Measurements from ENCODE around the gene APBA2.
"Not testable (repeated sequence)": the region's sequence is repeated elsewhere in the genome, so short reads cannot be mapped to it uniquely, and the experiment has no call there.

The APBA2 gene

DNA sequence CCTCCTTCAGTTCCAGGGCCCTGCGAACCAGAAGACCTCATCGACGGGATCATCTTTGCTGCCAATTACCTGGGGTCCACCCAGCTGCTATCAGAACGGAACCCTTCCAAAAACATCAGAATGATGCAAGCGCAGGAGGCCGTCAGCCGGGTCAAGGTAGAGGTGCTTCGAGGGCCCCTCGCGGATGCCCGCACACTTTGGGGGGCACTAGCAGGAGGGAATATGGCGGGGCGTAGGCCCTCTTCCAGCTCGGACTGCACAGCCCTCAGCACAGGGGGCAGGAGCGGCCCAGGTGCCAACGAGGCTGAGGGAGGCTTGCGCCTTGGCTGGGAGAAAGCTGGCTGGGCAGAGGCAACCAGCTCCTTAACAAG is 207.3 kb downstream of the APBA2 start:
- ATAC-seq = no peak

GRCh38 chr15:29093696-29094343 is 208.0 kb downstream of the APBA2 start:
- ATAC-seq = no peak

DNA sequence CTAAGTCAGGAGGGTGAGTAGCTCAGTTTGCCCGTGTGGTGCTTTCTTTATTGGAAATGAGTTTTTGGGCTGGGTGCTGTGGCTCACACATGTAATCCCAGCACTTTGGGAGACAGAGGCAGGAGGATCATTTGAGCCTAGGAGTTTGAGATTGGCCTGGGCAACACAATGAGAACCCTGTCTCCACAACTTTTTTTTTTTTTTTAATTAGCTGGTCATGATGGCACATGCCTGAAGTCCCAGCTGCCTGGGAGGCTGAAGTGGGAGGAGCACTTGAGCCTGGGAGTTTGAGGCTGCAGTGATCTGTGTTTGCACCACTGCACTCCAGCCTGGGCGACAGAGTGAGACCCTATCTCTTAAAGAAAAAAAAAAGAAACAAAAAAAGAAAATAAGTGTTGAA is 208.9 kb downstream of the APBA2 start:
- no peak for ATAC-seq

DNA sequence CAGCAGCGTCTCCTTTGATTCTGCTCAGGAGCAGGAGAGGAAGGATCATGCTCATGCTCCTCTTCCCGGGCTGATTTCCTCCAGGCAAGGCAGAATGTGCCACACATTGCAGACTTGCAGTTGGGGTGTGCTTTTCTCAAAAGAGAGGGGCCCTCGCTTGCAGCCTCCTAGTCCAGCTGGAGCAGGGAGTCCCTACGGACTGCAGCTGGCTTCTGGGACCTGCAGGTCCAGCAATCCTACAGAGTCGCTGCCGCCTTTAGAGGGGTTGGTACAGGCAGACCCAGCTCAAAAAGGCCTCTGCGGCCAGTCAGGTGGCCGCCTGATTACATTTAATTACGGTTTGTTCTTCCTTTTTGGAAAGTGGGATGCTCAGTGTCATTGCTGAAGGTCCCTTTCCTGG is 210.0 kb downstream of the APBA2 start:
- no peak for ATAC-seq

DNA sequence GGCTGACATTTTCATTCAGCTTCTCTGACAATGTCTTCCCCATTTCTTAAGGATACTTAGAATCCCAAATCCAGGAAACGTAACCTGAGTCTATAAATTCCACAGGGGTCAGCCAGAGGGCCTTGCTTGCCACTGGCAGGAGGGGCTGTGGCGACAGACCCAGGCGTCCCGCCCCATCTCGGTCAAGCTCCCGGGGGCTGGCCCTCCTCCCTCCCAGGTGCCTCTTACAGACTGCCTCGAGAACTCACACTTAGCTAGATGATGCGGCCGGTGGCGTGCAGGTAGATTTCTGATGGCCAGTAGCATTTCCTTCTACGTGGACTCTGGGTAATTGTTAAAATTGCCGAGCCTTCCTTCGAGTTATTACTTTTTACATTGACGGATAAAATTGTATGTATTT is 211.4 kb downstream of the APBA2 start:
- ATAC-seq = no peak

DNA sequence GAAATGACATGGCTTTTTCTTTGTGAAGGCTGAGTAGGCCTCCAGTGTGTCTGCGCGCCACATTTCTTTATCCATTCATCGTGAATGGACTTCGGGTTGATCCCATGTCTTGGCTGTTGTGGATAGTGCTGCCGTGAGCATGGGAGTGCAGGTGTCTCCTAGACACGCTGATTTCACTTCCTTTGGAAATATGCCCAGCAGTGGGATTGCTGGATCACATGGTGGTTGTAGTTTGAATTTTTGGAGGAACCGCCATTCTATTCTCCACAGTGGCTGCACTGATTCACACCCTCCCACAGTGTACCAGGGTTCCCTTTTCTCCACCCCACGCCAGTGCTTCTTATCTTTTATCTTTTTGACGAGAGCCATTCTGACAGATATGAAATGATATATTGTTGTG is 212.2 kb downstream of the APBA2 start:
- no peak for ATAC-seq

DNA sequence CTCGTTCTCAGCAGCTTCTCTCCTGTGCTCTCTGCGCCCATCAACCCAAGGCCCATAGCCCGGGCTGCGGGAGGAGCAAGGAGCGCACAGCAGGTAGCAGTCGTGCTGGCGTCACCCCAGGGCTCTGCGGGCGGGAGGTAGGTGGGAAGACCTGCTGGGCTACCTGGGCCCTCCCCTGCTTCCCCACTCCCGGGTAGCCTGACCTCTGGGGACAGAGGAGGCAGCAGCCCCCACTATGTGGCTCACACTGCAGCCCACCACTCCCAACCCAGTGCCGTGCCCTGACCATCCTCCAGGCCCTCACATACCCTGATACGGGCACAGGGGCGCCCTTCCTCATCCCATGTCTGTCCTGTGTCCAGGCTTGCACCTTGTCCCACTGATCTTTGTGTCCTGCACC is 212.9 kb downstream of the APBA2 start:
- no peak for ATAC-seq

- ATAC-seq = no peak
These were observed 213.5 kb downstream of the APBA2 start for GRCh38 chr15:29099131-29099880.

GRCh38 chr15:29100486-29101000 is 214.8 kb downstream of the APBA2 start:
- ATAC-seq = no peak

- no peak for ATAC-seq
These were observed 215.7 kb downstream of the APBA2 start for GRCh38 chr15:29101491-29101890.

DNA sequence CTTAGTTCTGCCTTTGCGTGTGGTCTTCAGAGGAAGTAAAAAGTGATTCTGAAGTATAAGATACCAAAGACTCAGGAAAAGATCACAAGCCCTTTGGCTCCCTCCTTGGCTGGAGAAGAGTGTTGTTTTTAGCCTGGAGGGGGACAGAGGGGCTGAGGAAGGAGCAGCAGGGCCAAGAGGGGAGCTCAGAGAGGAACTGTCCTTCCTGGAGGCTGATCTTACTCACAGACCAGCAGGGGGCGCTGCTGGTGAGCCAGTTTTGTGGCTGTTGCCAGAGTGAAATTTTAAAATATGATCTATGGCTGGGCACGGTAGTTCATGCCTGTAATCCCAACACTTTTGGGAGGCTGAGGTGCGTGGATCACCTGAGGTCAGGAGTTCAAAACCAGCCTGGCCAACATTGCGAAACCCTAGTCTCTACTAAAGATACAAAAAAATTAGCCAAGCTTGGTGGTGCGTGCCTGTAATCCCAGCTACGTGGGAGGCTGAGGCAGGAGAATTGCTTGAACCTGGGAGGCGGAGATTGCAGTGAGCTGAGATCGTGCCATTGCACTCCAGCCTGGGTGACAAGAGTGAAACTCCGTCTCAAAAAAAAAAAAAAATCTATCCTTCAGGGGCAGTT is 216.5 kb downstream of the APBA2 start:
- ATAC-seq = not testable (repeated sequence)

DNA sequence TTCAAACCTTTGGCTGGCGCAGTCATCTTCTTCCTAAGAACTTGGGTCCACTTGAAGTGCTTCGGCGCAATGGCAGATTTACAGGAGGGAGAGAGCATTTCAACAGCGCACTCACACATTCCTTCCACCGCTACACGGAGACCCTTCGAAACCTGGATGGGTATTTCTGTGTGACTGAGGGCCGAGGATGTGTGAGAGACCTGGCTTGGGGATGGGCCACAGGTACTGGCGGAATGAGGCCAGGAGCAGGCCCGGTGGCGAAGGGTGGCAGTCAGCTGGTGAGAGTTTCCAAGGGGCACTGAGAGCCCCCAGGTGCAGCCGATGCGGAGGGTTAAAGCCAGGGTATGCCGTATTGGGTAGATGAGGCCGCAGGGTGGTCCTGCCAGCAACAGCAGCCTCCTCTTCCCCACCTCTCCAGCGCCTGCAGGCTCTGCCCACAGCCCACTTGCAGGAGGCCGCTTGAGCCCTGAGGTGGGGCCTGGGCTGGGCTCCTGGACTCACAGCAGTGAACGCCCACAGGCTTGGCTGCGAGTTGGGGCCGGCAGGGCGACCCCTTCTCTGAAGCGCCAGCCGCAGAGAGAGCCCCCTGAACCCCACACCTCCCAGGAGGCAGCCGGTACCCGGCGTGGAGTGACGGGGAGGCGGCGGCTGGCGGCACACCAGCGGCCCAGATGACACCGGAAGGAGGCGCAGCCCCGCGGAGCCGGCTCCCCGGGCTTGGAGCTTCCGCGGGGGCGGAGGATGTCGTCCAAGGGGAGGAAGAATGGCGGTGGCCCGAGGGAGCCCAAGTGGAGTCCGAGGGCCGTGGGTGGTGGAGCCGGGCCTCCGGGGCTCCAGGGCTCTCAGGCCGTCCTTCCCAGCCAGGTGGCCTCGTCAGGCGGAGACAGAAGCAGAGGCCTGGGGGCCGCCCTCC is 217.4 kb downstream of the APBA2 start:
- ATAC-seq = peak in 1 of 2 donors; percentile 12

GRCh38 chr15:29103824-29104565 is 218.2 kb downstream of the APBA2 start:
- ATAC-seq = peak; percentile 65 to 66

DNA sequence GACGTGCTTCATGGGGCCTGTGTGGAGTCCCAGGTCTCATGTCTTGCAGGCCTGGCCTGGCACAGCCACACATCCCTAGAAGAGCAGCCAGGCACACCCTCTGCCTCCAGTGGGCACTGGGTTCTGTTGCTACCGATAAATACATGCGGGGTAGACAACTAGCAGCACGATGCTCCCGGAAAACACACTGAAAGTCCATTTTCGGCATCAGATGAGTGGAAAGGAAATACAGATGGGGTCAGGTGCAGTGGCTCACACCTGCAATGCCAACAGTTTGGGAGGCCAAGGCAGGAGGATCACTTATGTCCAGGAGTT is 218.7 kb downstream of the APBA2 start:
- no peak for ATAC-seq

DNA sequence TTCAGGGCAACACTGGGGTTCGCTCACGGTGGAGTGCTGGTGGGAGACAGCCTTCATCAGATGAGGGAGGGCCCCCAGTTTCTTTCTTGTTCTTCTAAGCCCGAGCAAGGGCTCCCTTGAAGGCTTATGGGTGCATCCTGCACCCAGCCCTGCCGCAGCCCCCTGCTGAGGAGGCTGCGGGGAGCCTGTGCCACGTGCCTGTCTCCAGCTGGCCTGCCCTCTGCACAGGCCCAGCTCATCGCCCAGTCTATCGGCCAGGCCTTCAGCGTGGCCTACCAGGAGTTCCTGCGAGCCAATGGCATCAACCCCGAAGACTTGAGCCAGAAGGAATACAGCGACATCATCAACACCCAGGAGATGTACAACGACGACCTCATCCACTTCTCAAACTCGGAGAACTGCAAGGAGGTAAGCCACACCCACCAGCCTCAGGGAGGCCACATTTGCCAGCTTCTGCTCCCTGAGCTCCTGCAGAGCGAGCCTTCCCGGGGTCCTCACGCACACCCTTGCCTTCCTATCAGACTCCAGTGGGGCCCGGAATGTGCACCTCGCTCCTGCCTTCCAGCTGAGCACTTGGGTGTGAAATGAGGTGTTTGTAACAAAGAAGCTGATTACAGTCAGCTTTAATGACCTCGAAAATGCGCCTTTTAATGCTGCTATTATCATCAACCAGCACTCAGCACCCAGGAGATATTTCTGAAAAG is 219.5 kb downstream of the APBA2 start:
- ATAC-seq = no peak

DNA sequence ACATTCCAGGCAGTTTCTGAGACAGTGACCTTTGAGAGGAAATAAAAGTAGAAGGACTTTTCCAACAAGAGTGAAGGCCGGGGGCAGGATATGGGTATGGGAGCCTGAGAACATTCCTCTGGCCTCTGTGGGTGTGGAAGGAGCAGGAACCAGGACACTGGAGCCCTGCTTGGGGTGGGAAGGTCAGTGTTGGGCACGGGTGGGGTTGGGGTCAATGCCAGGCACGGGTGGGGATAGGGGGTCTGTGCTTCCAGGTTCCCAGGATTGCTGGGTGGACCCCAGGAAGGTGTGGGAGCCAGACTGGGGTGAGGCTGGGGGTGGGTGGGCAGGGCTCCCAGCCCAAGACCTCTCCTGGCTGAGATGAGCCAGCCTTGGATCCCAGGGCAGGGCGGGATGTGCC is 220.3 kb downstream of the APBA2 start:
- ATAC-seq = no peak

DNA sequence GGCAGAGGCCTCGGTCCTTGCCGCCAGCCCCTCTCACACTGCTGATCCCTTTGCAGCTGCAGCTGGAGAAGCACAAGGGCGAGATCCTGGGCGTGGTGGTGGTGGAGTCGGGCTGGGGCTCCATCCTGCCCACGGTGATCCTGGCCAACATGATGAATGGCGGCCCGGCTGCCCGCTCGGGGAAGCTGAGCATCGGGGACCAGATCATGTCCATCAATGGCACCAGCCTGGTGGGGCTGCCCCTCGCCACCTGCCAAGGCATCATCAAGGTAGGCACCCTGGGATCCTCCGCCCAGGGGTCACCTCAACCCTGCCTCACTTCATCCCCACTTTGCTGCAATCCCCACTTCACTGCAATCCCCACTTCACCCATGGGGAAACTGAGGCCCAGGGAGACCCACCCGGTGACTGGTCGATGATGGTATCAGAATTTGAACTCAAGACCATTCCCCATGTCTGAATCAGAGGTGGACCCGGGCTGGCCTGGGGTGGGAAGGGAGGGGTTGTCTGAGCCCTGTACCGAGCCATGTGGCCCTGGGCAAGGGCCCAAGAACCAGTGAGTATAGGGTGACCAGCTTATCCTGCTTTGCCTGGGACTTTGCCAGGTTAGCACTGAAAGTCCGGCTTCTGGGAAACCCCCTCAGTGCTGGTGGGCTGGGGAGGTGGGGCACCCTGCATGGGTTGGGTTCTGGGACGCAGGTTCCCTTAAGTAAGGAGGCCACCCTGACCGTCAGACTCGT is 220.9 kb downstream of the APBA2 start:
- no peak for ATAC-seq

DNA sequence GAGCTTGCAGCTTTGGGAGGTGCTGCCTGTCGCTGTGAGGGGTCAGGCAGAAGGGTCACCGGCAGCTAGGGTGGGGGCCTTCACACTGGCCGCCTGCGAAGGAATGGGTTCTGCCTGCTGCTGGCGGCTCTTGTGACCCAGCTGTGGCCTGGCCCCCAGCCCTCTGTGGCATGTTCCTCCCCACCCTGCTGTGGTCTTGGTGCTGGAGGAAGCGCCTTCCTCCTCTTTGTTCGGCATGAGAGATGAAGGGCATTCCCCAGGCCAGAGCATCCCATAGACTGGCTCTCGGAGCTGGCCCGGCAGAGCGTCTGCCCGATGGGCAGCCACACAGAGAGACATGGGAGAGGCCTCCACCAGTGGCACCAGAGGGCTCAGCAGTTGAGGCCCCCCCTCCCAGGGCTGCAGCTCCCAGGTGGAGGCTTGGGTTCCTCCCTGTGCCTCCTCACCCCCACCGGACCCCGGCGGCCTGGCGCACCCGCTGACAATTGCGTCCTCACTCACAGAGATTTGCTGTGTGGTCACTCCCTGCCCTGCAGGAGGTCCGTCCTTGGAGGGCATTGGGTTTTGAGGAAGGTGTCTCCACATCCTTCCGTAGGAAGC is 221.6 kb downstream of the APBA2 start:
- no peak for ATAC-seq

DNA sequence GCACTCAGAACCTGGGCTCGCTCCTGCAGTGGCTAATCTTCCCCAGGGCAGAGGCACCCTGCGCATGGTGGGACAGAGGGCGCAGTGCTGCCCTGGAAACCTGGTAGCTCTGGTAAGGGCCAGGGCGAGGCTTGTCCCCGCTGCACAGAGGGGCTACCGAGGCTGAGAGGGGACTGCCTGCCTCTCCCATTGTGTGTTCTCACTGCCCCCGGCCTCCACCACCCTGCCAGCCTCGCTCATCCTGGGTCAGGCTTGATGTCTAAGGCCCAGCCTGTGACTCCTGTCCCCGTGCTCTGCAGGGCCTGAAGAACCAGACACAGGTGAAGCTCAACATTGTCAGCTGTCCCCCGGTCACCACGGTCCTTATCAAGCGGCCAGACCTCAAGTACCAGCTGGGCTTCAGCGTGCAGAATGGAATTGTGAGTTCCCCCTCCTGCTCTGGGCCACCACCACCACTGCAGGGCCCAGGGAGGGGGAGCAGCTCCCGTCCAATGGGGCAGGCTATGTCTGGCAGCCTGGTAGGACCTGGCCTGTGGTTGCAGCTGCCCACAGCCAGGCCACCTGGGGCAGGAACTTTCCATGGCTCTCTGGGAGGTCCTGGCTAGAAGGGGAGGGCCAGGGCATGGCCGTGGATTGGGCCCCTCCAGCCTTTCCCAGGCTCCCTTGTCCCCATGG is 222.3 kb downstream of the APBA2 start:
- no peak for ATAC-seq

- ATAC-seq = no peak
These were observed 224.0 kb downstream of the APBA2 start for GRCh38 chr15:29109762-29110161.
